Colonic mucosa (tissue), 4 donors: ENCODE data around the gene RETSAT. TPM values are rescaled to one million over a fixed set of nuclear protein-coding genes. Genes with fewer than 3 reads are reported as not detected.

Source experiments
- DNase-seq: peaks from one replicate; pipeline ENCODE4 v3.0.0-alpha.2; 2020
- H3K27ac ChIP-seq: fragments of 200-600 bp; one replicate; pipeline ENCODE4 v1.8.0; 2021
- H3K27me3 ChIP-seq: fragments of 200-600 bp; one replicate; pipeline ENCODE4 v1.8.0; 2021
- H3K36me3 ChIP-seq: fragments of 200-600 bp; one replicate; pipeline ENCODE4 v1.8.0; 2021
- H3K4me1 ChIP-seq: fragments of 200-600 bp; one replicate; pipeline ENCODE4 v1.8.0; 2021; ENCODE audit warnings: mild to moderate bottlenecking
- H3K4me3 ChIP-seq: fragments of 200-600 bp; one replicate; pipeline ENCODE4 v1.8.0; 2021
- H3K9ac ChIP-seq, 2 donors: one replicate each; pipeline ENCODE4 v1.7.0; 2013; ENCODE audit warnings: control low read depth in 2 of 2, low read depth in 2 of 2, low read length in 2 of 2
- H3K9me3 ChIP-seq: fragments of 200-600 bp; one replicate; pipeline ENCODE4 v1.8.0; 2021
- intact Hi-C: fragments of 100-400 bp; cut with DNase I; formaldehyde crosslinking; loops from one replicate; pipeline ENCODE4 v1.14.1; 2022
- total RNA-seq, 2 donors: library from RNA; stranded (reverse); fragmentation: NEBNext Ultra II Directional in 1 of 2; extraction: Animal tissue kit (Norgen Biotek cat#: 25700) in 1 of 2; gene quantifications; one replicate each; pipeline ENCODE4 v1.2.1, GENCODE V29; 2021
- TF ChIP-seq, protein P1 (sequence below): fragments of 200-600 bp; IDR thresholded peaks from one replicate; pipeline ENCODE4 v1.8.0; 2022; ENCODE audit warnings: antibody characterized with exemption, mild to moderate bottlenecking
- donor health status: healthy.
- donor health status: DM: no; HTN: no; CAD: no.
- donor health status: DM: no; HTN: no; CAD: no.

Gene RETSAT
- total RNA-seq, 2 donors from 2014 or later: 145 to 190 TPM

DNA sequence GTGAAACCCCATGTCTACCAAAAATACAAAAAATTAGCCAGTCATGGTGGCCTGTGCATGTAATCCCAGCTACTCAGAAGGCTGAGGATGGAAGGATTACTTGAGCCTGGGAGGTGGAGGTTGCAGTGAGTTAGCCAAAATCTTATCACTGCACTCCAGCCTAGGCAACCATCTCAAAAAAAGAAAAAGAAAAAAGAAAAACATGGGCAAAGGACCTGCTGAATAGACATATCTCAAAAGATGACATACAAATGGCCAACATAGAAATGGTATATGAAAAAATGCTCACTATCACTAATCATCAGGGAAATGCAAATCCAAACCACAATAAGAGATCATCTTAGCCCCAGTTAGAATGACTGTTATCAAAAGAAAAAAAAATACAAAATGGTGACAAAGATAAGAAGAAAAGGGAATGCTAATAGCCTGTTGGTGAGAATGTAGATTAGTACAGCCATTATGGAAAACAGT lies 25.1 kb downstream of the RETSAT start:
- TF ChIP-seq, protein P1, sequence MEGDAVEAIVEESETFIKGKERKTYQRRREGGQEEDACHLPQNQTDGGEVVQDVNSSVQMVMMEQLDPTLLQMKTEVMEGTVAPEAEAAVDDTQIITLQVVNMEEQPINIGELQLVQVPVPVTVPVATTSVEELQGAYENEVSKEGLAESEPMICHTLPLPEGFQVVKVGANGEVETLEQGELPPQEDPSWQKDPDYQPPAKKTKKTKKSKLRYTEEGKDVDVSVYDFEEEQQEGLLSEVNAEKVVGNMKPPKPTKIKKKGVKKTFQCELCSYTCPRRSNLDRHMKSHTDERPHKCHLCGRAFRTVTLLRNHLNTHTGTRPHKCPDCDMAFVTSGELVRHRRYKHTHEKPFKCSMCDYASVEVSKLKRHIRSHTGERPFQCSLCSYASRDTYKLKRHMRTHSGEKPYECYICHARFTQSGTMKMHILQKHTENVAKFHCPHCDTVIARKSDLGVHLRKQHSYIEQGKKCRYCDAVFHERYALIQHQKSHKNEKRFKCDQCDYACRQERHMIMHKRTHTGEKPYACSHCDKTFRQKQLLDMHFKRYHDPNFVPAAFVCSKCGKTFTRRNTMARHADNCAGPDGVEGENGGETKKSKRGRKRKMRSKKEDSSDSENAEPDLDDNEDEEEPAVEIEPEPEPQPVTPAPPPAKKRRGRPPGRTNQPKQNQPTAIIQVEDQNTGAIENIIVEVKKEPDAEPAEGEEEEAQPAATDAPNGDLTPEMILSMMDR: no peak
- Histone ChIP-seq H3K4me3 (no peak overlapping the region), H3K9me3 (no peaks in the 10 kb centered on the region), H3K27ac (no peak overlapping the region), H3K4me1 (peaks cover 10% of the 10 kb centered on the region), H3K27me3 (no peaks in the 10 kb centered on the region), H3K9ac (no peak overlapping the region), H3K36me3 (no peaks in the 10 kb centered on the region)
- intact Hi-C loops: no loop called here
- no peak for DNase-seq

- Histone ChIP-seq H3K9ac (peak within 1 kb of the TSS; percentile 60 to 97), H3K4me1 (peaks cover 11% of the 10 kb centered on the region), H3K27ac (peak within 1 kb of the TSS; percentile 88), H3K9me3 (no peaks in the 10 kb centered on the region), H3K4me3 (peak within 1 kb of the TSS; percentile 61), H3K27me3 (no peaks in the 10 kb centered on the region), H3K36me3 (peaks cover 5% of the 10 kb centered on the region)
- intact Hi-C loops: no loop called here
- peak; percentile 94 for DNase-seq
- TF ChIP-seq, protein P1: no peak
Measured at GRCh38 chr2:85327822-85328617, 26.3 kb downstream of the RETSAT start, which contains the start of gene TGOLN2. Gene TGOLN2, minus strand, starts transcription at chr2:85327989. Its CDS starts 27 bp downstream, at chr2:85327962.

- Histone ChIP-seq H3K9me3 (no peaks in the 10 kb centered on the region), H3K9ac (peak overlapping the region; percentile 60 to 97), H3K27me3 (no peaks in the 10 kb centered on the region), H3K27ac (peak overlapping the region; percentile 88), H3K4me1 (peaks cover 11% of the 10 kb centered on the region), H3K36me3 (peaks cover 5% of the 10 kb centered on the region), H3K4me3 (peak overlapping the region; percentile 61)
- intact Hi-C loops: no loop called here
- peak; percentile 65 for DNase-seq
- TF ChIP-seq, protein P1: no peak
Measured at GRCh38 chr2:85327160-85327821, 27.0 kb downstream of the RETSAT start.

- H3K27ac ChIP-seq: peak overlapping the region; percentile 88
- no peaks in the 10 kb centered on the region for H3K27me3 ChIP-seq
- peak overlapping the region; percentile 60 to 97 for H3K9ac ChIP-seq
- H3K4me1 ChIP-seq: peaks cover 11% of the 10 kb centered on the region
- DNase-seq: peak; percentile 50
- TF ChIP-seq, protein P1: no peak
- peak overlapping the region; percentile 61 for H3K4me3 ChIP-seq
- intact Hi-C loops: no loop called here
- peaks cover 5% of the 10 kb centered on the region for H3K36me3 ChIP-seq
- H3K9me3 ChIP-seq: no peaks in the 10 kb centered on the region
Measured at GRCh38 chr2:85326406-85327159, 27.7 kb downstream of the RETSAT start.

GRCh38 chr2:85325466-85325811 lies 28.9 kb downstream of the RETSAT start:
- peaks cover 5% of the 10 kb centered on the region for H3K36me3 ChIP-seq
- intact Hi-C loops: no loop called here
- peak overlapping the region in 1 of 2 donors; percentile 97 for H3K9ac ChIP-seq
- no peak for DNase-seq
- peaks cover 11% of the 10 kb centered on the region for H3K4me1 ChIP-seq
- no peaks in the 10 kb centered on the region for H3K27me3 ChIP-seq
- TF ChIP-seq, protein P1: no peak
- H3K4me3 ChIP-seq: peak overlapping the region; percentile 61
- H3K27ac ChIP-seq: peak overlapping the region; percentile 88
- no peaks in the 10 kb centered on the region for H3K9me3 ChIP-seq
